Measurements from ENCODE around the gene UGGT2. TPM values are rescaled to one million over a fixed set of nuclear protein-coding genes. Genes with fewer than 3 reads are reported as not detected.
"Not testable (repeated sequence)": the region's sequence is repeated elsewhere in the genome, so short reads cannot be mapped to it uniquely, and the experiment has no call there.

UGGT2 gene
- total RNA-seq, 2 experiments from 2014 or later: not detected

DNA sequence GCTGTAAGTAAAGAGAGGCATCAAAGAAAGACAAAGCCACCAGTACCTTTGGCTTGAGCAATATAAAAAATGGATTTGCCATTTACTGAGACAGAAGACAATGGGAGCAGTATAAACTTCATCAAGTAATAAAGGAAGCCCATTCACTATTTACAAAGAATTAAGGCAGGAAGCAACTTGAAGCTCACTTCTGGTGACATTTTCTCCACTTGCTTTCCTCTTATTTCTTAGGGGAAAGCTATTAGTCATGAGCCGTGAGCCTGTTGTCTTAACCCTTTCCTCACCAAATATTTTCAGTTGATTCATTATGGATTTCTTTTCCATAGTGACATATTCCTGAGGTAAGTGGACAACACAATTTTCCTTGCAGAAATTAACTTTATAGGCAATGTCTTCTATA lies 219.5 kb downstream of the UGGT2 start:
- Mint-ChIP-seq H3K27me3 (peaks cover 32% of the 10 kb centered on the region), H3K9me3 (peaks cover 3% of the 10 kb centered on the region), H3K4me1 (no peaks in the 10 kb centered on the region), H3K27ac (no peak overlapping the region), H3K36me3 (ENCODE audit: low read depth) (no peaks in the 10 kb centered on the region), H3K4me3 (no peak overlapping the region)
- CTCF ChIA-PET: interaction anchor here (0.5 to 1.6 kb wide), 13 partner anchors 9 to 683 kb away, joined by 3 to 7 read pairs (median 3); no protein-coding TSS in a partner anchor
- DNase-seq: no peak
- POLR2A ChIA-PET: no interaction called here

GRCh38 chr13:95833126-95833525 lies 220.1 kb downstream of the UGGT2 start:
- H3K9me3 Mint-ChIP-seq: peaks cover 3% of the 10 kb centered on the region
- no peak overlapping the region for H3K4me3 Mint-ChIP-seq
- H3K27me3 Mint-ChIP-seq: peaks cover 32% of the 10 kb centered on the region
- no peaks in the 10 kb centered on the region for H3K4me1 Mint-ChIP-seq
- DNase-seq: no peak
- ChIA-PET CTCF (interaction anchor here (1.0 to 1.6 kb wide), 5 partner anchors 21 to 683 kb away, joined by 3 to 5 read pairs (median 3); no protein-coding TSS in a partner anchor), POLR2A (no interaction called here)
- no peaks in the 10 kb centered on the region for H3K36me3 Mint-ChIP-seq (ENCODE audit: low read depth)
- H3K27ac Mint-ChIP-seq: no peak overlapping the region

DNA sequence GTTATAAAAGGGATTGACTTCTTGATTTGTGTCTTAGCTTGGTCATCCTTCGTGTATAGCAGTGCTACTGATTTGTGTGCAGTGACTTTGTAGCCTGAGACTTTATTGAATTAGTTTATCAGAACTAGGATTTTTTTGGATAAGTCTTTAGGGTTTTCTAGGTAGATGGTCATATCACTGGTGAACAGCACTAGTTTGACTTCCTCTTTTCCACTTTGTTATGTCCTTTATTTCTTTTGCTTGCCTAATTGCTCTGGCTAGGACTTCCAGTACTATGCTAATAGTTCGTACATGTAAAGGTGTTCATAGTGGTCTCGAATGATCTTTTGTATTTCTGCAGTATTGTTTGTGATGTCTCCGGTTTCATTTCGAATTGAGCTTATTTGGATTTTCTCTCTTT lies 230.9 kb downstream of the UGGT2 start:
- no peak overlapping the region for H3K4me3 Mint-ChIP-seq
- DNase-seq: no peak
- H3K27me3 Mint-ChIP-seq: peaks cover 25% of the 10 kb centered on the region
- H3K4me1 Mint-ChIP-seq: no peaks in the 10 kb centered on the region
- H3K9me3 Mint-ChIP-seq: no peaks in the 10 kb centered on the region
- ChIA-PET POLR2A (no interaction called here), CTCF (no interaction called here)
- no peak overlapping the region for H3K27ac Mint-ChIP-seq
- H3K36me3 Mint-ChIP-seq (ENCODE audit: low read depth): no peaks in the 10 kb centered on the region

GRCh38 chr13:95814495-95814894 lies 238.7 kb downstream of the UGGT2 start:
- CTCF ChIA-PET: no interaction called here
- Mint-ChIP-seq H3K4me1 (no peaks in the 10 kb centered on the region), H3K4me3 (no peak overlapping the region), H3K36me3 (ENCODE audit: low read depth) (no peaks in the 10 kb centered on the region), H3K9me3 (peaks cover 5% of the 10 kb centered on the region), H3K27me3 (peaks cover 5% of the 10 kb centered on the region), H3K27ac (no peak overlapping the region)
- POLR2A ChIA-PET: no interaction called here
- no peak for DNase-seq

DNA sequence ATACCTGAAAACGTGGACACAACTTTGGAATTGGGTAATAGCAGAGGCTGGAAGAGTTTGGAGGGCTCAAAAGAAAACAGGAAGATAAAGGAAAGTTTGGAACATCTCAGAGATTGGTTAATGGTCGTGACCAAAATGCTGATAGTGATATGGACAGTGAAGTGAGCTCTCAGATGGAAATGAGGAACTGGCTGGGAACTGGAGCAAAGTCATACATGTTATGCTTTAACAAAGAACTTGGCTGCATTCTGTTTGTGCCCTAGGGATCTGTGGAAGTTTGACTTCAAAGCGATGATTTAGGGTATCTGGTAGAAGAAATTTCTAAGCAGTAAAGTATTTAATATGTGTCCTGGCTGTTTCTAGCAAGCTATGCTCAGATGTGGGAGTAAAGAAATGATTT lies 240.1 kb downstream of the UGGT2 start:
- H3K36me3 Mint-ChIP-seq (ENCODE audit: low read depth): no peaks in the 10 kb centered on the region
- no peaks in the 10 kb centered on the region for H3K4me1 Mint-ChIP-seq
- peaks cover 5% of the 10 kb centered on the region for H3K9me3 Mint-ChIP-seq
- no peak overlapping the region for H3K4me3 Mint-ChIP-seq
- CTCF ChIA-PET: no interaction called here
- H3K27ac Mint-ChIP-seq: no peak overlapping the region
- POLR2A ChIA-PET: no interaction called here
- peaks cover 5% of the 10 kb centered on the region for H3K27me3 Mint-ChIP-seq
- no peak for DNase-seq

DNA sequence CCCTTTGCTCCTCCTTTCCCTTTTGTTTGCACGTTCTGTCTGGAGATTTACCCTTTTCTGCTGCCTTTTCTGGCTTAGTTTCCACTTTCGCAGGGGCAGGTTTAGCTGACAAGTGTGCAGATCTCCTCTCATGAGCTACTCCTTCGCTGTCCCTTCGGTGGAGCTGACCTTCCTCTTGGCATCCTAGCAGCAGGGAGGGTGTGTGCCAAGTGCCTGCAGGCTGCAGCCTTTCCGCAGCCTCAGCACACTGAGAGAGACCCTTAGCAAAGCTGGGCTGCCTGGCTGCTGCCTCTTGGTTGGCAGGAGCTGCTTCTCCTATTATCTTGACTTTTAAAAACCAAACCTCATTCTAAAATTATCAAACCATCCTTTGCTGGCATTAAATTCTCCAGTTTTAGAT lies 243.8 kb downstream of the UGGT2 start:
- no peaks in the 10 kb centered on the region for H3K4me1 Mint-ChIP-seq
- ChIA-PET CTCF (no interaction called here), POLR2A (no interaction called here)
- H3K27ac Mint-ChIP-seq: no peak overlapping the region
- H3K9me3 Mint-ChIP-seq: peaks cover 3% of the 10 kb centered on the region
- peaks cover 13% of the 10 kb centered on the region for H3K27me3 Mint-ChIP-seq
- H3K4me3 Mint-ChIP-seq: no peak overlapping the region
- DNase-seq: no peak
- H3K36me3 Mint-ChIP-seq (ENCODE audit: low read depth): no peaks in the 10 kb centered on the region

GRCh38 chr13:95805921-95806320 lies 247.3 kb downstream of the UGGT2 start:
- no peak for DNase-seq
- no peaks in the 10 kb centered on the region for H3K36me3 Mint-ChIP-seq (ENCODE audit: low read depth)
- H3K27ac Mint-ChIP-seq: no peak overlapping the region
- H3K27me3 Mint-ChIP-seq: peaks cover 18% of the 10 kb centered on the region
- no peaks in the 10 kb centered on the region for H3K9me3 Mint-ChIP-seq
- POLR2A ChIA-PET: no interaction called here
- no peak overlapping the region for H3K4me3 Mint-ChIP-seq
- H3K4me1 Mint-ChIP-seq: no peaks in the 10 kb centered on the region
- CTCF ChIA-PET: no interaction called here

GRCh38 chr13:95801825-95802224 lies 251.4 kb downstream of the UGGT2 start:
- Mint-ChIP-seq H3K36me3 (ENCODE audit: low read depth) (no peaks in the 10 kb centered on the region), H3K27me3 (peaks cover 15% of the 10 kb centered on the region), H3K4me3 (no peak overlapping the region), H3K27ac (no peak overlapping the region), H3K9me3 (no peaks in the 10 kb centered on the region), H3K4me1 (no peaks in the 10 kb centered on the region)
- CTCF ChIA-PET: no interaction called here
- POLR2A ChIA-PET: no interaction called here
- no peak for DNase-seq

DNA sequence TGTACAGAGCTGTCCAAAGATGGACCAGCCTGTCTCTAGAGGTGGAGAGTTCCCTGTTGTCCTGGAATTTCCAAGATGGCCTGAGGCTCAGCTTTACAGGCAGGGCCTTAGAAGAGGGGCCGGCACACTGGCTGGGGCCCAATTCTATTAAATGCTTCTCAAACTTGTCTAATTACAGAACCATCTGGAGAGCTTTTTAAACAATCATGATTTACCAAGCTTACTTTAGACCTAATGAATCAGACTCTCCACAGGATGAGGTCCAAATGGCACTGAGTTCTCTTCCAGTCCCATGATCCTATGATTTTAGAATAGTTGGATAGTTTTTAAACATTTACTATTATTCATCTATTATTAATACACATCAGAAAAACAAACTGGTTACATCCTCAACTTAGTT lies 252.8 kb downstream of the UGGT2 start:
- CTCF ChIA-PET: interaction anchor here (1.4 kb wide), 1 partner anchor 34 kb away, joined by 4 read pairs; no protein-coding TSS in a partner anchor
- POLR2A ChIA-PET: no interaction called here
- DNase-seq: no peak
- no peak overlapping the region for H3K27ac Mint-ChIP-seq
- peaks cover 15% of the 10 kb centered on the region for H3K27me3 Mint-ChIP-seq
- no peaks in the 10 kb centered on the region for H3K9me3 Mint-ChIP-seq
- no peaks in the 10 kb centered on the region for H3K4me1 Mint-ChIP-seq
- H3K36me3 Mint-ChIP-seq (ENCODE audit: low read depth): no peaks in the 10 kb centered on the region
- H3K4me3 Mint-ChIP-seq: no peak overlapping the region

DNA sequence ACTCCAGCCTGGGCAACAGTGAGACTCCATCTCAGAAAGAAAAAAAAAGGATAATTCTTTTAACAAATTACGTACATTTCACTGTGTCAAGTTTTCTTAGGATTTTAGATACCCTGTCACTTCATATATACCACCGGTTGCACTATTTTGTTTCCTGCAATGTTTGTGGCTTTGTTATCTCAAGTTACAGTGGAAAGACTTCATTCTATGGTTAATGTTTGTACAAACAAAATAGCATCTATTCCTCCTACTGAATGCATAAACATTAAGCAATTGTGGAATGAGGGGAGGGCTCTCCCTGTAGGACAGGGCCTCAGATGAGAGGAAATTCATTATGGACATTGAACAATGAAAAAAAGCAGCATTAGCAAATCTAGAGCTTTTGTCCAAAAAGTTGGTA lies 256.2 kb downstream of the UGGT2 start:
- Mint-ChIP-seq H3K4me1 (peaks cover 3% of the 10 kb centered on the region), H3K4me3 (no peak overlapping the region), H3K27ac (no peak overlapping the region), H3K27me3 (no peaks in the 10 kb centered on the region), H3K36me3 (ENCODE audit: low read depth) (peaks cover 7% of the 10 kb centered on the region), H3K9me3 (no peaks in the 10 kb centered on the region)
- CTCF ChIA-PET: no interaction called here
- no peak for DNase-seq
- POLR2A ChIA-PET: no interaction called here

GRCh38 chr13:95793781-95794180 lies 259.4 kb downstream of the UGGT2 start:
- ChIA-PET CTCF (no interaction called here), POLR2A (no interaction called here)
- Mint-ChIP-seq H3K4me3 (no peak overlapping the region), H3K9me3 (peaks cover 2% of the 10 kb centered on the region), H3K27ac (no peak overlapping the region), H3K36me3 (ENCODE audit: low read depth) (peaks cover 33% of the 10 kb centered on the region), H3K27me3 (no peaks in the 10 kb centered on the region), H3K4me1 (peaks cover 3% of the 10 kb centered on the region)
- DNase-seq: no peak

- ChIA-PET POLR2A (no interaction called here), CTCF (no interaction called here)
- Mint-ChIP-seq H3K36me3 (ENCODE audit: low read depth) (peaks cover 38% of the 10 kb centered on the region), H3K4me3 (no peak overlapping the region), H3K27me3 (no peaks in the 10 kb centered on the region), H3K4me1 (peaks cover 3% of the 10 kb centered on the region), H3K27ac (no peak overlapping the region), H3K9me3 (peaks cover 2% of the 10 kb centered on the region)
- no peak for DNase-seq
Observed at GRCh38 chr13:95793018-95793555, 260.1 kb downstream of the UGGT2 start.

GRCh38 chr13:95791084-95791722 lies 262.0 kb downstream of the UGGT2 start:
- Mint-ChIP-seq H3K27me3 (no peaks in the 10 kb centered on the region), H3K27ac (no peak overlapping the region), H3K4me3 (no peak overlapping the region), H3K4me1 (peaks cover 3% of the 10 kb centered on the region), H3K36me3 (ENCODE audit: low read depth) (peaks cover 50% of the 10 kb centered on the region), H3K9me3 (peaks cover 2% of the 10 kb centered on the region)
- ChIA-PET CTCF (no interaction called here), POLR2A (no interaction called here)
- DNase-seq: no peak

- H3K9me3 Mint-ChIP-seq, H3K27ac Mint-ChIP-seq, H3K4me3 Mint-ChIP-seq, POLR2A ChIA-PET, H3K27me3 Mint-ChIP-seq, DNase-seq, H3K4me1 Mint-ChIP-seq: not testable (repeated sequence)
- CTCF ChIA-PET: interaction anchor here (1.5 kb wide), 1 partner anchor 113 kb away, joined by 4 read pairs; the partner anchor contains the start of gene DNAJC3
- H3K36me3 Mint-ChIP-seq (ENCODE audit: low read depth): peaks cover 51% of the 10 kb centered on the region
Observed at GRCh38 chr13:95789315-95789714, 263.9 kb downstream of the UGGT2 start.
